GM12864 (cell line): Measurements from ENCODE around the gene LINC01488.

Experiments used
- DNase-seq: peaks from one replicate; pipeline ENCODE4 v3.0.0-alpha.2; 2011; ENCODE audit warnings: low read depth
- H3K4me3 ChIP-seq: 2 replicates; pipeline ENCODE4 v1.5.1; 2011; ENCODE audit warnings: mild to moderate bottlenecking, low read depth, low read length, control low read depth
- TF ChIP-seq, protein P1 (sequence below): IDR thresholded peaks from 2 replicates; pipeline ENCODE4 v1.5.1; 2011; ENCODE audit warnings: low read depth, mild to moderate bottlenecking, moderate library complexity, low read length, control low read depth, inconsistent platforms; ENCODE audit errors: missing control alignments

LINC01488 gene

DNA sequence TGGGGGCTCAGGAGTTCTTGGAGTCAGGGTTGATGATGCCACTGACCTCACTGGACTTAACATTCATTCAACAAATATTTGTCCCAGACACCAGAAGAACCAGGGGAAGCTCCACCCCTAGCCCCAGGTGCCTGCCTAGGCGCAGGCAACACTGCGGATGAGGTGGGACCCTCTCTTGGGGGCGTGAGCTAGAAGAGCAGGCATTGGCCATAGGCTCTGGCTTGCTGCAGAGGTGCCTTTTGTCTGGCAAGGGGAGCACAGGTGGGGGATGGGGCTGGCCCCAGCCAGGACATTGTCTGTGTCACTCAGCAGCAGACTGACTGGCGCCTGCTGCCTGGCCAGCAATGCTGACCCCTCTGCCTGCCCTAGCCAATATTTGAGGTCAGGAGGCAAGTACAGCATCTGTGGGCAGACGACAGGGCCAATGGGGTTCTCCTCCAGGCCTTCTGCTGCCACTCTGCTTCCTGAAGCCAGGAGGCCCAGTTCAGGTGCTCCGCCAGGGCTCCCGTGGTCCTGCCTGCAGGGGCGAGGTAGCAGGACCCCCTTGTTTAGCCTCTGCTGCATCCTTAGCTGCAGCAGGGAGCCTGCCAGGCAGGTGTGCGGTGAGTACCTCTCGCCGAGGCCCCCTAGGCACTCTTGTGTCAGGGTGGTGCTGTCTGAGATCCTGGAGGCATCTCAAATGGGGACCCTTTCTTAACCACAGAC is 4.0 kb downstream of the LINC01488 start:
- no peak for DNase-seq
- H3K4me3 ChIP-seq: no peak overlapping the region
- TF ChIP-seq, protein P1, sequence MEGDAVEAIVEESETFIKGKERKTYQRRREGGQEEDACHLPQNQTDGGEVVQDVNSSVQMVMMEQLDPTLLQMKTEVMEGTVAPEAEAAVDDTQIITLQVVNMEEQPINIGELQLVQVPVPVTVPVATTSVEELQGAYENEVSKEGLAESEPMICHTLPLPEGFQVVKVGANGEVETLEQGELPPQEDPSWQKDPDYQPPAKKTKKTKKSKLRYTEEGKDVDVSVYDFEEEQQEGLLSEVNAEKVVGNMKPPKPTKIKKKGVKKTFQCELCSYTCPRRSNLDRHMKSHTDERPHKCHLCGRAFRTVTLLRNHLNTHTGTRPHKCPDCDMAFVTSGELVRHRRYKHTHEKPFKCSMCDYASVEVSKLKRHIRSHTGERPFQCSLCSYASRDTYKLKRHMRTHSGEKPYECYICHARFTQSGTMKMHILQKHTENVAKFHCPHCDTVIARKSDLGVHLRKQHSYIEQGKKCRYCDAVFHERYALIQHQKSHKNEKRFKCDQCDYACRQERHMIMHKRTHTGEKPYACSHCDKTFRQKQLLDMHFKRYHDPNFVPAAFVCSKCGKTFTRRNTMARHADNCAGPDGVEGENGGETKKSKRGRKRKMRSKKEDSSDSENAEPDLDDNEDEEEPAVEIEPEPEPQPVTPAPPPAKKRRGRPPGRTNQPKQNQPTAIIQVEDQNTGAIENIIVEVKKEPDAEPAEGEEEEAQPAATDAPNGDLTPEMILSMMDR: no peak

DNA sequence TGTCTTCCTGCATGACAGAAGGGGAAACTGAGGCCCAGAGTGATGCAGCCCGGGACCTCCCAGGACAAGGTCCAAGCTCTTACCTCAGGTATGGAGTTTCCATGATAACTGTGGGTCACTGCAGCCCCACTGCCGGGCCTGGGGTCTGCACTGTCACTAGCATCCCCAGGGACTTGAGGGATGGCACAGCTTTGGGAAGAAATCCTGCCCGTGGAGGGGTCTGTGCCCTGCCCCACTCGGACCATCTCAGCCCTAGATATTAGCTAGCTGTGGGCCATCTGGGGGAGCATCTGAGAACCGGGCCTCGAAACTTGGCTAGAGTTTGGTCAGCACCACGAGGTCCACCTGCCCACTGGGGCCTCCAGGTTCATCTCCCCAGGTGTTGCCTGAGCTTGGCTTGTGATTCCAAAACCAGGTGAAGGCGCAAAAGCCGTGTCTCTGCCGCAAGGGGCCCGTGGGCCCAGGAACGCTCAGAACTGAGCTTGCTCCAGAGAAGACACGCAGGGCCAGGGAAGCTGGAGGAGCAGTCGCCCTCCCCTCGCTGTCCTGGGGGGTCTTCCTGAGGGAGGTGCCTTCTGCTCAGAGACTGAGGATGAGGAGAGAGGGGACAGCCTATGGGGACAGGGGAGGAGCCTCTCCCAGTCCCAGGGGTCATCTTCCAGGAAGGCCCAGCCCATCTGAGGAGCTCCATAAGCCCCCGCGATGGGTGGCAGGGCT is 4.8 kb downstream of the LINC01488 start:
- TF ChIP-seq, protein P1: no peak
- DNase-seq: no peak
- no peak overlapping the region for H3K4me3 ChIP-seq

DNA sequence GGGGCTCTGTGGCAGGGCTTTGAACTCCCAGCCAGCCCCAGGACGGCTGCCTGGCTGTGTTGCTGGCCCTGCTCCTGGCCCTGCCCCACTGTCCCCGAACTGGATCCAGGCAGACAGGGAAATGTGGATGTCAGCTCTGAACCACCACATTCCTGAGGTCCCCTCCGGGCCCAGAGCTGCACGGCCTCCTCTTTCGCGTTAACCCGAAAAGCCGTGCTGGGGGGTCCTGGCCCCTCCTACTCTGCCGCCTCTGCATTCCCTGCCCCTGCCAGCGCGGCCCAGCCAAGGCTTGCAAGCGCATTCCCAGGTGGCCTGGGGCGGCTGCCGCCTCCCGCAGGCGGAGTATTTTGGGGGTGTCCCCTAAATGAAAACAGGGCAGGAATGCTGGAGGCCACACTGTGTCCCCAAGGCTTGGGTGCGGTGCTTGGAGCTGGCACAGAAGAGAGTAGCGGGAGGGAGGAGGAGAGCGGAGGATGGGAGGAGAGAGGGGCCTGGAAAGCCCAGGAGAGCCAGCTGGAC is 5.4 kb downstream of the LINC01488 start:
- no peak for DNase-seq
- TF ChIP-seq, protein P1: no peak
- no peak overlapping the region for H3K4me3 ChIP-seq

DNA sequence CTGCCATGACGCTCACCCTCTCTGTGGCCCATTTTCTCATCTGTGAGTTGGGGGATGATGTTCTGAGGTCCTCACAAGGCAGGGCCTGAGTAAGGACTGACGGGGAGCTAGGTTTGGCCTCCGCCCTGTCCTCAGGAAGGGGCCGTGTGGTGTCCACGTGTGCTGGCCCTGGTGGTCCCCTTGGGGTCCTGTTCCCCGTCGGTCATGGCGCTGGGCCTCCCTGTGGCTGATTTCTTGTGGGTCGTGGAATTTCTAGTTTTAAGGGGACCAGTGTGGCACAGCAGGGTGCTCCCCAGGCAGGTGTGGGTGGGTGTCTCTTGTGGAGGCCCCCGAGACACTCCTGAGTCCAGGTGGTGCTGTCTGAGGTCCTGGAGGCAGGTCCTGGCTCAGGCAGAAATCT is 5.9 kb downstream of the LINC01488 start:
- no peak for DNase-seq
- TF ChIP-seq, protein P1: no peak
- H3K4me3 ChIP-seq: no peak overlapping the region

DNA sequence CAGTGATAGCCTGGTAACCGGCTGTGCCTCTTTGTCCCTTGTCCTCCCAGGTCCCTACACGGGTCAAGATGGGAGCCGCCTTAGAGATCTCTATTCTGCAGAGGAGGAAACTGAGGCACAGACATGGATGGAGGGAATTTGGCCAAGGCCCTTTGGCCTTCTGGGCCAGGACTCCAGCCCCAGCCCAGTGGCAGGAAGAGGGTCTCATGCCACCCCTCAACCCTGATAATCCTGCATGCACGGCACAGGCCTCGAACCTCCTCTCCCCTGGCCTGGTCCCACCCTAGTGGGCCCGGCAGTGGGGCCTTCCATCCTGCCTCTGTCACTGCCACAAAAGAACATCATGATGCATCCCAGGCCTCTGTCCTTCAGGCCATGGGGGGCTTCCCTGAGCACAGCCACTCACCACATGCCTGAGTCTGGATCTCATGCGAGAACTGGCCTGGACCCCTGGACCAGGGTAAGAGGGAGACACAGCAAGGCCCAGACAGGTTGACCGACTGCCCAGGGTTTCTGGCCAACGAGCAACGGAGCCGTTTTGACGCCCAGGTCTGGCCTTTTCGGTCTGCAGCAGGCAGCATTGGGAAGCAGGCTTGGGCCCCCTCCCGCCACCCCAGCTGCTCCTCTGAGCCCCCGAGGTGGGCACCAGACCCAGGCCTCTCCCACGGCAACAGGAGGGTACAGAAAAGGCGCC is 6.5 kb downstream of the LINC01488 start:
- no peak overlapping the region for H3K4me3 ChIP-seq
- DNase-seq: no peak
- TF ChIP-seq, protein P1: no peak

DNA sequence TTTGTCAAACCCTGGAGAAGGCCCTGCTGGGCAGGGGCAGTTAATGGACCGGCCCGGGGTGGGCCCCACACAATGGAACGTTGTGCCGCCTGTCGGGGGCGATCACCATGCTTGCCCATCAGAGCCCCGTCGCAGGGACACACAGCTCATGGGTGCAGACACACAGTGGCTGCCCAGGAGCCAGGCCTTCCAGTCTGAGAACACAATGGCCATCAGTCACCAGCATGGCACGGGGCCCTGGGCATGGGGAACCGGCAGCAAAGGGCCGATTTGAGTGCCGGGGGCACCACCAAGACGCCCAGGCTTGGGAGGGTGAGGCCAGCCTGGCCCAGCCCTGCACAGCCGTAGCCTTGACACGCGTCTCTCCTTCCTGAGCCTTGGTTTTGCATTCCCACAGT is 7.1 kb downstream of the LINC01488 start:
- TF ChIP-seq, protein P1: no peak
- DNase-seq: no peak
- H3K4me3 ChIP-seq: no peak overlapping the region
